GM23248 (cell line): ENCODE data around the gene AQP2. TPM values are rescaled to one million over a fixed set of nuclear protein-coding genes. Genes with fewer than 3 reads are reported as not detected.
A peak's percentile ranks its signal among the peaks of the same experiment; 100 is the strongest.

Source experiments
- DNase-seq: peaks from one replicate; pipeline ENCODE4 v3.0.0-alpha.2; 2015
- H2AFZ ChIP-seq: fragments of 200-600 bp; sonication (generic); 2 replicates; pipeline ENCODE4 v1.6.1; 2016; ENCODE audit warnings: antibody characterized with exemption
- H3F3A ChIP-seq: fragments of 200-600 bp; sonication (generic); 2 replicates; pipeline ENCODE4 v1.6.1; 2016; ENCODE audit warnings: mild to moderate bottlenecking, antibody characterized with exemption, mixed run types; ENCODE audit not compliant: insufficient read depth
- H3K27ac ChIP-seq: fragments of 200-600 bp; sonication (generic); 2 replicates; pipeline ENCODE4 v1.5.1; 2016; ENCODE audit warnings: mild to moderate bottlenecking
- H3K27me3 ChIP-seq: fragments of 200-600 bp; sonication (generic); replicated peaks from 2 replicates; pipeline ENCODE4 v1.6.1; 2016; ENCODE audit warnings: mild to moderate bottlenecking; ENCODE audit not compliant: insufficient read depth
- H3K36me3 ChIP-seq: fragments of 200-600 bp; sonication (generic); 2 replicates; pipeline ENCODE4 v1.6.1; 2016; ENCODE audit warnings: low read depth, mild to moderate bottlenecking
- H3K4me1 ChIP-seq: fragments of 200-600 bp; sonication (generic); 2 replicates; pipeline ENCODE4 v1.6.1; 2016; ENCODE audit warnings: mild to moderate bottlenecking; ENCODE audit not compliant: insufficient read depth
- H3K4me2 ChIP-seq: fragments of 200-600 bp; sonication (generic); one replicate; pipeline ENCODE4 v1.6.1; 2016; ENCODE audit warnings: mild to moderate bottlenecking; ENCODE audit not compliant: unreplicated experiment
- H3K4me3 ChIP-seq: fragments of 200-600 bp; sonication (generic); 2 replicates; pipeline ENCODE4 v1.5.1; 2016; ENCODE audit warnings: mild to moderate bottlenecking
- H3K79me2 ChIP-seq: fragments of 200-600 bp; sonication (generic); 2 replicates; pipeline ENCODE4 v1.6.1; 2016; ENCODE audit warnings: mild to moderate bottlenecking; ENCODE audit not compliant: insufficient read depth
- H3K9ac ChIP-seq: fragments of 200-600 bp; sonication (generic); 2 replicates; pipeline ENCODE4 v1.6.1; 2016; ENCODE audit warnings: mild to moderate bottlenecking
- H3K9me2 ChIP-seq: fragments of 200-600 bp; sonication (generic); 2 replicates; pipeline ENCODE4 v1.6.1; 2016; ENCODE audit warnings: mixed run types, mild to moderate bottlenecking, moderate library complexity; ENCODE audit not compliant: insufficient read depth
- H3K9me3 ChIP-seq: fragments of 200-600 bp; sonication (generic); one replicate; pipeline ENCODE4 v1.6.1; 2017; ENCODE audit warnings: low read depth
- H4K20me1 ChIP-seq: fragments of 200-600 bp; sonication (generic); 2 replicates; pipeline ENCODE4 v1.6.0; 2016; ENCODE audit not compliant: insufficient read depth
- EZH2 ChIP-seq: fragments of 200-600 bp; sonication (generic); IDR thresholded peaks from 2 replicates; pipeline ENCODE4 v1.6.1; 2018; ENCODE audit warnings: antibody characterized with exemption, mild to moderate bottlenecking; ENCODE audit not compliant: insufficient read depth, poor library complexity, severe bottlenecking
- EZH2phosphoT487 ChIP-seq: fragments of 200-600 bp; sonication (generic); IDR thresholded peaks from 2 replicates; pipeline ENCODE4 v1.6.1; 2018; ENCODE audit warnings: antibody characterized with exemption, moderate library complexity, mild to moderate bottlenecking, low read depth; ENCODE audit not compliant: insufficient read depth
- WGBS, 2 experiments: methylation state at CpG; one replicate each; pipeline ENCODE4 v1.1.6; 2015 to 2017; ENCODE audit warnings: low lambda C conversion rate in 2 of 2, low coverage in 1 of 2; ENCODE audit errors: missing lambda C conversion rate in 2 of 2; 5-methylcytosine and 5-hydroxymethylcytosine counted together
- in situ Hi-C: fragments of 300-500 bp; cut with MboI; formaldehyde crosslinking; loops from 2 replicates; pipeline ENCODE4 v1.15.0; 2020
- polyA plus RNA-seq: library from polyadenylated mRNA; unstranded; fragments of >200 nt; fragmentation: Nextera tagmentation; extraction: Ambion mirVana; gene quantifications from 2 replicates; pipeline ENCODE4 v1.2.1, GENCODE V29; 2016
- total RNA-seq: library from RNA; depleted of rRNA; stranded (reverse); fragments of >200 nt; shearing (Covaris generic); gene quantifications from 2 replicates; pipeline ENCODE4 v1.2.3, GENCODE V29; 2014

AQP2 gene
- total and polyA plus RNA-seq, 2 experiments from 2014 or later = not detected

DNA sequence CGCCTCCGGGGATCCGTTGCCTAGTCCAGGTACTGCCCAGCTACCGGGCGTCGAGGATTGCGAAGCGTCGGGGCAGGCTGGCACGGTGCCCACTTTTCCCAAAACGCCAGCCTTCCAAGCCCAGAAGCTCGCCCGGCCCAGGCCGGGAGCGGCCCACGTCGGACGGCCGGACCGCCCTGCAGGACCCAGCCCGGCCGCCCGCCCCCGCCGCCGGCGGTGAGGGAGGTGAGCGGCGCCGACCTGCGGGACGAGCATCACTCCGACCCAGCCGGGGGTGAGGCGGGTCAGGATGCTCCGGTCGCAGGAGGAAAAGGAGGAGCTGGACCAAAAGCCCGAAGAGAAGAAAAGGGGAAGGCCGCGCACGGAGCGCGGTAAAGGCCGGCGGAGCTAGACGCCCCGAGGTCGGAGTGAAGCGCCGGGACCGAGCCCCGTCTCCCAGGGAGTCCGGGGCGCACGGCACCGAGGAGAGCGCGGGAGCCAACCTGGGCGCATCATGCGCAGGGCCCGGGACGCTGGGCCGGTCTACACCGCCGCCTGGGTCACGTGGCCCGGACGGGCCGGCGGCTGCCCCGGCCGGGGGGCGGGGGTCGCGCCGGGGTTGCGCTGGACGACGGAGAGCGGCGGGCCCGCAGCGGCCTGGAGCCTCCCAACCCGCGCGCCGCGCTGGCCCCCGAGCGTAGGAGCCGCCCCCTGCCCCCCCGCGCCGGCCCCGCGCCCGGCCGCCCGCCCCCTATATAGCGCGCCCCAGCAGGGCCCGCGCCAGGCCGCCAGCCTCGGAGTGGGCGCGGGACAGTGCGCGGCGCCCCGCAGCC, 10.8 kb downstream of the AQP2 start, which contains the start of gene AQP5:
TSS of gene AQP5 (plus strand) at position 762 of the 812 bp plus-strand sequence. CDS start 146 bp downstream, outside the sequence.
- peak; percentile 26 for DNase-seq
- TF ChIP-seq EZH2 (peak; percentile 81), EZH2phosphoT487 (peak; percentile 86; the same call in 1 of the 2 replicates)
- H3K9ac ChIP-seq = no peak within 1 kb of the TSS
- H3K79me2 ChIP-seq = no peaks in the 10 kb centered on the region
- no peaks in the 10 kb centered on the region for H3K4me1 ChIP-seq
- H2AFZ ChIP-seq = no peak within 1 kb of the TSS
- H3F3A ChIP-seq = no peaks in the 10 kb centered on the region
- no peak within 1 kb of the TSS for H3K27ac ChIP-seq
- peak within 1 kb of the TSS; percentile 25; the same call in 1 of the 2 replicates for H3K4me3 ChIP-seq
- peak within 1 kb of the TSS; percentile 23 for H3K4me2 ChIP-seq
- peaks cover 29% of the 10 kb centered on the region for H3K27me3 ChIP-seq
- H3K36me3 ChIP-seq = no peaks in the 10 kb centered on the region
- H3K9me3 ChIP-seq = no peaks in the 10 kb centered on the region
- no peaks in the 10 kb centered on the region for H3K9me2 ChIP-seq
- WGBS, 2 experiments = 6 to 9% methylated on average over 15 to 85 of the region's 111 CpGs
- H4K20me1 ChIP-seq = no peaks in the 10 kb centered on the region
- in situ Hi-C loops = no loop called here

DNA sequence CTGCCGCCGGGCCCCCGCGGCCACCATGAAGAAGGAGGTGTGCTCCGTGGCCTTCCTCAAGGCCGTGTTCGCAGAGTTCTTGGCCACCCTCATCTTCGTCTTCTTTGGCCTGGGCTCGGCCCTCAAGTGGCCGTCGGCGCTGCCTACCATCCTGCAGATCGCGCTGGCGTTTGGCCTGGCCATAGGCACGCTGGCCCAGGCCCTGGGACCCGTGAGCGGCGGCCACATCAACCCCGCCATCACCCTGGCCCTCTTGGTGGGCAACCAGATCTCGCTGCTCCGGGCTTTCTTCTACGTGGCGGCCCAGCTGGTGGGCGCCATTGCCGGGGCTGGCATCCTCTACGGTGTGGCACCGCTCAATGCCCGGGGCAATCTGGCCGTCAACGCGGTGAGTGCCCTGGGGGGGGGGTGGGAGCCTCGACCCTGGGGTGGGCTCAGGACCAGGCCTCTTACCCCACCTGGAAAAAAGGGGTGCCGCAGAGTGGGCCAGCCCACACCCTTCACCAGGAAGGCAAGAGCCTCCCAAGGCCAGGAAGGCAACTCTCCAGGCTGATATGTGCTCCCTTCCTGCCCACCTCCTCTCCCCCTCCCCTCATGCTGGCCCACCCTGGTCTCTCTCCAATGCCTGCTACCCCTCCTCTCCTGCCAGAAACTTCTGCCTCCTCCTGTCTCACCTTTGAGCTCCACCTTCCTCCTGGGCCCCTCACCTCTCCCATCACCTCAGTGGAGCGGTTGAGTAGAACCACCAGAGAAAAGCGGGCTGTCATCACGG, 11.6 kb downstream of the AQP2 start:
- Histone ChIP-seq H3K36me3 (no peaks in the 10 kb centered on the region), H3K9me2 (no peaks in the 10 kb centered on the region), H3K9ac (no peak overlapping the region), H4K20me1 (no peaks in the 10 kb centered on the region), H3K4me1 (no peaks in the 10 kb centered on the region), H3K4me2 (no peak overlapping the region), H3K27ac (no peak overlapping the region), H3K4me3 (no peak overlapping the region), H3F3A (no peaks in the 10 kb centered on the region), H3K79me2 (no peaks in the 10 kb centered on the region), H3K27me3 (peaks cover 27% of the 10 kb centered on the region), H3K9me3 (no peaks in the 10 kb centered on the region), H2AFZ (no peak overlapping the region)
- 68 to 74% methylated on average over 34 to 37 of the region's 37 CpGs for WGBS, 2 experiments
- DNase-seq = no peak
- TF ChIP-seq EZH2 (no peak), EZH2phosphoT487 (no peak)
- in situ Hi-C loops = no loop called here

DNA sequence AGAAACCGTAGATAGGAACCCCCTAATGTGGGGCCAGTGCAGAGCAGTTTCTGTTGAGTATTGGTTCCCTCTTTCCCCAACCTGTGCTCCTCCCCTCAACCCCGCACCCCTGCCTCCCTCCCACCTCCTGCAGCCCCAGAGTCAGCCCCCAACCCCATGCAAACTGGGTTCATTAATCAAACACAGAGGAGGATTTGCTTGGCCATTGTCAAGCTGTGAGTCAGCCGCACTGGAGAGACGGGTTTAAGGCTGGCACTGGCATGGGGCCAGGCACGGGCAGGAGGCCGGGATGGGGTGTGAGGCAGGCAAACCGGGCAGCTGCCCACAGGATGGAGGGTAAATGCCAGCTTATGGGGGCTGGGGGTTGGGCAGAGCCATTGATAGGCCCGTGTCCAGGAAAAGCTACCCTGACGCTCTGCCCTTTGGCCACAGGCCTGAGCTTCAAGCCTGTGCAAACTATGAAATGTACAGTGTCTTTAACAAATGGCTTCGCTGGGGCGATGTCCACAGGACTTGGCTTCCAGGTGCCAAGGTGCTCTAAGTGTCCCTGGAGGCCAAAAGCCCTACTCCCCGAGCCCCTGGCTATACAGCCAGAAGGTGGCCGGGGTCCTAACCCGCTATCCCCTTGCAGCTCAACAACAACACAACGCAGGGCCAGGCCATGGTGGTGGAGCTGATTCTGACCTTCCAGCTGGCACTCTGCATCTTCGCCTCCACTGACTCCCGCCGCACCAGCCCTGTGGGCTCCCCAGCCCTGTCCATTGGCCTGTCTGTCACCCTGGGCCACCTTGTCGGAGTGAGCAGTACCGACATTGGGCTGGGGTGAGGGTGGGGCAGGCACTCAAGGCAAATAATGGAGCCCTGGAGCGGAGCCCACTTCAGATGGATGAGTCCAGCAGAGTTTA, 12.6 kb downstream of the AQP2 start:
- H3F3A ChIP-seq = no peaks in the 10 kb centered on the region
- WGBS, 2 experiments = 68 to 73% methylated on average over 20 to 21 of the region's 21 CpGs
- no peaks in the 10 kb centered on the region for H3K9me2 ChIP-seq
- TF ChIP-seq EZH2 (no peak), EZH2phosphoT487 (no peak)
- no peak overlapping the region for H3K27ac ChIP-seq
- no peaks in the 10 kb centered on the region for H4K20me1 ChIP-seq
- no peaks in the 10 kb centered on the region for H3K79me2 ChIP-seq
- no peaks in the 10 kb centered on the region for H3K9me3 ChIP-seq
- peak; percentile 31 for DNase-seq
- no peak overlapping the region for H3K4me2 ChIP-seq
- H3K4me1 ChIP-seq = no peaks in the 10 kb centered on the region
- H3K27me3 ChIP-seq = peaks cover 25% of the 10 kb centered on the region
- no peak overlapping the region for H3K9ac ChIP-seq
- H2AFZ ChIP-seq = no peak overlapping the region
- no peak overlapping the region for H3K4me3 ChIP-seq
- in situ Hi-C loops = no loop called here
- no peaks in the 10 kb centered on the region for H3K36me3 ChIP-seq
